Mucosa of stomach (tissue), 1 donor: Measurements from ENCODE around the gene NOD1.
"Not testable (repeated sequence)": the region's sequence is repeated elsewhere in the genome, so short reads cannot be mapped to it uniquely, and the experiment has no call there.

Experiments used
- H3K27me3 ChIP-seq: one replicate; pipeline ENCODE4 v1.7.0; 2013; ENCODE audit warnings: mild to moderate bottlenecking, low read length; ENCODE audit not compliant: control insufficient read depth, insufficient read depth
- H3K36me3 ChIP-seq: one replicate; pipeline ENCODE4 v1.7.0; 2013; ENCODE audit warnings: low read length; ENCODE audit not compliant: control insufficient read depth, insufficient read depth
- H3K4me1 ChIP-seq: one replicate; pipeline ENCODE4 v1.7.0; 2013; ENCODE audit warnings: mild to moderate bottlenecking, low read length; ENCODE audit not compliant: control insufficient read depth, insufficient read depth
- H3K4me3 ChIP-seq: one replicate; pipeline ENCODE4 v1.7.0; 2013; ENCODE audit warnings: low read length
- H3K9ac ChIP-seq: one replicate; pipeline ENCODE4 v1.7.0; 2013; ENCODE audit warnings: mild to moderate bottlenecking, low read length, moderate library complexity
- H3K9me3 ChIP-seq: one replicate; pipeline ENCODE4 v1.7.0; 2013; ENCODE audit warnings: mild to moderate bottlenecking, low read length, moderate library complexity; ENCODE audit not compliant: control insufficient read depth
- donor health status: Pancreatic carcinoma.

NOD1 gene

DNA sequence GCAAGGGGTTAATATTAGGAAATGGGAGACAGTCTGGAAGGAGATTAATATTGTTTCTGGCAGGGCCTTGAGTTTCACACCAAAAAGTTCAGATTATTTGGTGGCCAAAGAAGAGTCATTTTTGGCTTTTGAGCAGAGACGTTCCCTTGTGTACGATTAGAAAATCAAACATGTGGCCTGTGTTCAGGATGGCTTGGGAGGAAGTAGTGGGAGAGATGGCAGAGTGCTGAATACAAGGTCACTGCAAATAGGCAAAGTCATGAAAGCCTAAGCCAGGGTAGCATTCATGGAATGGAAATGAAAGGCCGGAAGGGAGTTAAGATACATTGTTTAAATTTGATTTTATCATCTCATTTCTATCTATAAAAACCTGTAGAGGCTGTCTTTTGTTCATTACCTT is 35.6 kb upstream of the NOD1 start:
- Histone ChIP-seq H3K4me1 (peaks cover 10% of the 10 kb centered on the region), H3K36me3 (no peaks in the 10 kb centered on the region), H3K4me3 (no peak overlapping the region), H3K9ac (no peak overlapping the region), H3K27me3 (no peaks in the 10 kb centered on the region), H3K9me3 (no peaks in the 10 kb centered on the region)

DNA sequence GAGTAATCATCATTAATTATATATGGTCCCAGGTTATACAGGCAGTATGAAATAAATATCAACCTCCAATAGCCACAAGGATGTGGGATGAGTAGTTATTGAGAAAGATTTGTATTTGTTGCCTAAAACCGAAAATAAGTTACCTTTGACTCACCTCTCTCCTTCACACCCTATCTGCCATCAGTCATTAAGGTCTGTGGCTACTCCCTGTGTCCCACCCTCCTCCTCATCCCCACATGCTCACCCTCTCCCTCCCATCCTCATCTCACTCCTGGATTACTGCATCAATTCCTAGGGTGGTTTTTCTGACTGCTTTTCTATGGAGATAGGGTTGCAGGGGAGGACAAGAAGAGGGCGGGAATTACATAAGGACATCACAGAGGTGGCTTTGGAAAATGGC is 35.2 kb upstream of the NOD1 start:
- Histone ChIP-seq H3K27me3 (no peaks in the 10 kb centered on the region), H3K4me3 (no peak overlapping the region), H3K36me3 (no peaks in the 10 kb centered on the region), H3K9me3 (no peaks in the 10 kb centered on the region), H3K9ac (no peak overlapping the region), H3K4me1 (peaks cover 10% of the 10 kb centered on the region)

DNA sequence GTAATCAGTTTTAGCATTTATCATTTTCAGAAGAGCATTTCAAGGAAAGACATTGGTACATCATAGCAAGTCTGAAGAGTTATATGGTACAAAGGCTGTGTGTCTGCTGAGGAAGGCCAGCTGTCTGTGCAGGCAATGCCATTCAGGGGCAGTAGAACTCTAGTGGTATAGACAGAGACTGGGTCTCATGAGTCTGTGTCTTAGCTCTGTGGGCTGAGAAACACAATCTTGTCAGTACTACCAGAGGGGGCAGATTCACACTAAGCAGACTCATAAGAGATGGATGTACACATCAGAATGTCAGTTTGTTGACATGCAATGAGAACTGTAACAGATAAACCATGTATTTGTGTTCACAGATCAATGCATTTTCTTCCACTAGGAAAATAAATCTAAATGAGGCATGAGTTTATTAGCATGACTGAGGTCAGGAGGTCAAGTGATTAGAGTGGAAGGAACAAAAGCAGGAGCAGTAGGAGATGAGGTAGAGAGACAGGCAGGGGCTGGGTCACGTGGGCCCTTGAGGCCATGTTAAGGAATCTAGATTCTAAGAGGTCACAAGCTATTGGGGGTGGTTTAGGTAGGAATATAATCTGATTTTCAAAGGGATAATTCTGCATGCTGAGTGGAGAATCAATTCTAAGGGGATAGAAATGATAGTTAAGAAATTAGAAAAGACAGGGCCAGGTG is 33.5 kb upstream of the NOD1 start:
- no peak overlapping the region for H3K4me3 ChIP-seq
- H3K9me3 ChIP-seq = no peaks in the 10 kb centered on the region
- H3K27me3 ChIP-seq = no peaks in the 10 kb centered on the region
- peaks cover 10% of the 10 kb centered on the region for H3K4me1 ChIP-seq
- no peaks in the 10 kb centered on the region for H3K36me3 ChIP-seq
- no peak overlapping the region for H3K9ac ChIP-seq

DNA sequence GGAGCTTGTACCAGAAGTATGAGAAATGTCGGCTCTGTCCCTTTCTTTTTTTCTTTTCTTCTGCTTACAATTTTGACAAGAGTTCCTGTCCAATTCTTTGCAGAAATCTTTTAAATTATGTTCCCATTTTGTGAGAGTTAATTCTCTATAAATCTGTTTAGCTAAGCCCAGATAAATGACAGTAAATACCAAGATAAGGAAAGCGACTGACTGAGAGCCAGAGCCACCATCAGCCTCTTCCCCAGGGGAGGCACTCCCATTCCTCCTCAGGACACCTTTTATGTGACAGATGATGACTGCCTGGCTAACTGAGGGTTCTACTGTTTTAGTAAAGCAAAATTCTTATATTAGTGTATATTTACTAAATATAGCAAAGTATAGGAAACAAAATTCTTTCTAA is 32.9 kb upstream of the NOD1 start:
- no peaks in the 10 kb centered on the region for H3K9me3 ChIP-seq
- H3K9ac ChIP-seq = no peak overlapping the region
- H3K27me3 ChIP-seq = no peaks in the 10 kb centered on the region
- H3K4me1 ChIP-seq = peaks cover 10% of the 10 kb centered on the region
- no peak overlapping the region for H3K4me3 ChIP-seq
- H3K36me3 ChIP-seq = no peaks in the 10 kb centered on the region

DNA sequence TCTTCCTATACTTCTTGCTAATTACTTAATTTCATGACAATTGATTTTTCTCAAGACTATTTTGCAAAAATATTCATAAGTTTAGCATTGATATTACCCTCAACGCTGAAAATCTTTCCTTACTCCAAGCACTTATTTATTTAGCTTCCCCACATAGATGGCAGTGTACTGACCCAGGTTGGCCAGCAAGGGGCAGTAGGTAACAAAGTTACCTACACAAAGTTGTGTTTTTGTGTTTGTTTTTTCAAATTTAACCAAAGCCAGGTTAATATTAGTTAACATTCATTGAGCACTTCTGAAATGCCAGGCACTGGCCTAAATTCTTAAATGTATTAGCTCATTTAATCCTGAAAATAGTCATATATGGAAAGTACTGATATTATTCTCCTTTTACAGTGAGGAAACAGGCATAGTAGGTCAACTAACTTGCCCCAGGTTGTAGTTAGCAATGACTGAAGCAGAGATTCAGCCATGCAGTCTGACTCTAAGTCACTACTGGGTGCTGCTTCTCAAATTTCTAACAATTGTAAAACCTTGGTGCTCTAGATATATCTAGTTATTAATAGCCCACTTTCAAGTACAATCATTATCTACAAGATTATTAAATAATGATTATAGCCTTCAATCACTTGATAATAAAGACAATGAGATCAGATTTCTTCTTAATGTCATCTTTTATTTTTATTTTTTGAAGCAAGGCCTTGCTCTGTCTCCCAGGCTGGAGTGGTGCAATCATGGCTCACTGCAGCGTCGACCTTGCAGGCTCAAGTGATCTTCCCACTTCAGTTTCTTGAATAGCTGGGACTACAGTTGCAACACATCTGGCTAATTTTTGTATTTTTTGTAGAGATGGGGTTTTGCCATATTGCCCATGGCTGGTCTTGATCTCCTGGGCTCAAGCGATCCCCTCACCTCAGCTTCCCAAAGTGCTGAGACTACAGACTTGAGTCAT is 31.8 kb upstream of the NOD1 start:
- Histone ChIP-seq H3K4me3 (no peak overlapping the region), H3K4me1 (peaks cover 12% of the 10 kb centered on the region), H3K9ac (no peak overlapping the region), H3K36me3 (no peaks in the 10 kb centered on the region), H3K9me3 (no peaks in the 10 kb centered on the region), H3K27me3 (no peaks in the 10 kb centered on the region)

DNA sequence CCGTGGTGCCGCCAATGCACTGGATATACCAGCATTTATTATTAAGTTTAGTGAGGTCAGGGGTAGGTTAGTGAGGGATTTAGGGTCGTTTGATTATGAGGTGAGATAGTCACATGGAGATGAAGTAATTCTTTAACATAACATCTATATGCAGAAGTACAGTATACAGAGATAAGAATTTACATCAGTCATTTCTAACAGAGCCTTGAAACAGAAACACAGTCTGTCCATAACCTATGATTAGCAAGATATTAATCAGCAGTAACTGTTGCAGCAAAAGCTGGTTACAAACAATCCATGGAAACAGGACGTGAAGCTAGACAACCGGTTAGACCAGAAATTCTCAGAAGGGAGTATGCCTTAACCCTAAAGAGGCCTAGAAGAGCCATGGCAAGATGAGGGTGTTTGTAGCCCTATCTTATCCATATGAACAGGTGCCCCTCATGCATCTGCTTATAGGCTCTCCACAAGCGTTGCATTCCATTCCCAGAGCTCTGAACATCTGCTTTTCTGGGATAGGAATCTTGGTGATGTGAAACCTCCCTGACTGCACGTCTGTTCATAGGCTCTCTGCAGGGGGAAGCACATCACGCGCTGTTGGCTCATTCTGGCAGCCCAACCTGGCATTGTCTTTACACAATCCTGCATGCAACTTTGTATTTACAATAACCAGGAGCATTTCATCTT is 30.7 kb upstream of the NOD1 start:
- not testable (repeated sequence) for H3K4me3 ChIP-seq, H3K9ac ChIP-seq, H3K9me3 ChIP-seq, H3K27me3 ChIP-seq, H3K36me3 ChIP-seq
- H3K4me1 ChIP-seq = peaks cover 14% of the 10 kb centered on the region

DNA sequence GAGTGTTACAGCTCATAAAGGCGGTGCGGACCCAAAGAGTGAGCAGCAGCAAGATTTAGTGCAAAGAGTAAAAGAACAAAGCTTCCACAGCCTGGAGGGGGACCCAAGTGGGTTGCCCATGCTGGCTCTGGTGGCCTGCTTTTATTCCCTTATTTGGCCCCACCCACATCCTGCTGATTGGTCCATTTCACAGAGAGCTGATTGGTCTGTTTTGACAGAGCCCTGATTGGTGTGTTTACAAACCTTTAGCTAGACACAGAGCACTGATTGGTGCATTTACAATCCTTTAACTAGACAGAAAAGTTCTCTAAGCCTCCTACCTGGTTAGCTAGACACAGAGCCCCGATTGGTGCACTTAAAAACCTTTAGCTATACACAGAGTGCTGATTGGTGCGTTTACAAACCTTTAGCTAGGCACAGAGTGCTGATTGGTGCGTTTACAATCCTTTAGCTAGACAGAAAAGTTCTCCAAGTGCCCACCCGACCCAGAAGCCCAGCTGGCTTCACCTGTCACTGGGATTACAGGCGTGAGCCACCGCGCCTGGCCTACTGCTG is 28.8 kb upstream of the NOD1 start:
- peaks cover 25% of the 10 kb centered on the region for H3K4me1 ChIP-seq
- not testable (repeated sequence) for H3K4me3 ChIP-seq, H3K9ac ChIP-seq, H3K9me3 ChIP-seq, H3K27me3 ChIP-seq, H3K36me3 ChIP-seq

DNA sequence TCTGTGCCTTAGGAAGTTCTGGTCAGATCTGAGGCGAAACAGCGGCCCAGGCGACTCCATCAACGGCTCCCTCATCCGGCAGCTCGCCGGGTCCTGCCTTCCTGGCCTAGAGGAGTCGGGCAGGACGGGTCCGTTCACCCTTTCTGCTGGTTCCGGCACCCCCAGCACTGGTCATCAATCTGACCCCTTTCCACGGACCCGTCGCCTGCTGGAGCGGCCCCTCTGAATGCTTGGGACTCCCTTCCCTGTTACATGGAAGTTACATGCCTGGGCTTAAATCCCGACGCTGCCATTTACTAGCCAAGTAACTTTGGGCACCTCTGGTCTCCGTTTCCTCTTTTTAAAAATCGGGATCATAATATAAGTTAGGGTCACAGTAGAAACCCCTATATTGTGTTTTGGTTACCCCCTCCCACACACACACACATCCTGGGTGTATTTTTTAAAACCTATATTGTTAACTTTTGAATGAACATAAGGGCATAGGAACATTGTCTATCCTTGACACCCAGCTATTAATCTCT is 26.7 kb upstream of the NOD1 start:
- Histone ChIP-seq H3K9me3 (no peaks in the 10 kb centered on the region), H3K4me1 (peaks cover 26% of the 10 kb centered on the region), H3K36me3 (no peaks in the 10 kb centered on the region)

DNA sequence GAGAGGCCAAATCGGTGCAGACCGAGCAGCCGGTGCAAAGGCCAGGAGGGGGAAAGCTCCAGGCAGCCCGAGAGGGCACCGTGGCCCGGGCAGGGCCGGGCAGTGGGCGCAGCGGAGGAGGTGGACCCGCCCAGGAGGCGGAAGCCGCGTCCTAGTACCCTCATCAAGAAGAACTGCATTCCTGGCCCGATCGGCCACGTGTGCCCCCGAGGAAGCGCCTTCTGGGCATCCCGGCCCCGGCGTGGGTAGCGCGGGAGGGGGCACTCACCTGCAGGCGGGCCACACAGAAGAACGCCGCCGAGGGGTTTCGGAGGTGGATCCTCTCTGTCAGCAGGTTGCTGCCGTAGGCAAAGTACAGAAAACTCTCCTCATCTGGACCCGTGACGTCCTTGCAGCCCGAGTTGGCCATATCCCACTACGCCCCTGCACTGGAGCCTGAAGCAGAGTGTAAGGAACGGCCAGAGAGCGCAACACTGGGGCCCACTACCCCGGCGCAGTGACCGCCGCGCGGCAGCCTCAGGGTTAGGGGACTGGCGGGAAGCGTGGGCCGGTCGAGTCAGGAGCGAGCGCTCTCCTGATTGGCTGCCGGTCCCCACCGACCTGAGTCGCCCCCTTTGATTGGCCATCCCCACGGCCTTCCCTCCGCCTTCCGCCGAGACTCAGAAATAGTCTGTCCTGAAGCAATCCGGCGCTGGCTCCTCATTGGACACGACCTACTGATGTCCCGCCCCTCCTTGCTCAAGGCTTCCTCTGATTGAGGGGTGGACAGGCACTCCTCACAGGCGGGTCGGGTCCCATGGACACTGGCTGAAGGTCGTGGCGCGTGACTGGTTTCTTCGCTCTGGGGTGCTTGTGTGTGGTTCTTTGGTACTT is 26.0 kb upstream of the NOD1 start, which contains the start of gene GGCT:
Gene GGCT, minus strand, starts transcription at position 529 of the 873 bp plus-strand sequence. Its CDS starts 120 bp downstream, at position 409.
- Histone ChIP-seq H3K9me3 (no peaks in the 10 kb centered on the region), H3K36me3 (no peaks in the 10 kb centered on the region), H3K27me3 (no peaks in the 10 kb centered on the region), H3K4me3 (peak within 1 kb of the TSS; percentile 33), H3K9ac (peak within 1 kb of the TSS; percentile 56), H3K4me1 (peaks cover 19% of the 10 kb centered on the region)

More for the DNA sequence above, 26.7 kb upstream of the NOD1 start:
- H3K9ac ChIP-seq = peak overlapping the region; percentile 56
- H3K27me3 ChIP-seq = no peaks in the 10 kb centered on the region
- H3K4me3 ChIP-seq = peak overlapping the region; percentile 33

DNA sequence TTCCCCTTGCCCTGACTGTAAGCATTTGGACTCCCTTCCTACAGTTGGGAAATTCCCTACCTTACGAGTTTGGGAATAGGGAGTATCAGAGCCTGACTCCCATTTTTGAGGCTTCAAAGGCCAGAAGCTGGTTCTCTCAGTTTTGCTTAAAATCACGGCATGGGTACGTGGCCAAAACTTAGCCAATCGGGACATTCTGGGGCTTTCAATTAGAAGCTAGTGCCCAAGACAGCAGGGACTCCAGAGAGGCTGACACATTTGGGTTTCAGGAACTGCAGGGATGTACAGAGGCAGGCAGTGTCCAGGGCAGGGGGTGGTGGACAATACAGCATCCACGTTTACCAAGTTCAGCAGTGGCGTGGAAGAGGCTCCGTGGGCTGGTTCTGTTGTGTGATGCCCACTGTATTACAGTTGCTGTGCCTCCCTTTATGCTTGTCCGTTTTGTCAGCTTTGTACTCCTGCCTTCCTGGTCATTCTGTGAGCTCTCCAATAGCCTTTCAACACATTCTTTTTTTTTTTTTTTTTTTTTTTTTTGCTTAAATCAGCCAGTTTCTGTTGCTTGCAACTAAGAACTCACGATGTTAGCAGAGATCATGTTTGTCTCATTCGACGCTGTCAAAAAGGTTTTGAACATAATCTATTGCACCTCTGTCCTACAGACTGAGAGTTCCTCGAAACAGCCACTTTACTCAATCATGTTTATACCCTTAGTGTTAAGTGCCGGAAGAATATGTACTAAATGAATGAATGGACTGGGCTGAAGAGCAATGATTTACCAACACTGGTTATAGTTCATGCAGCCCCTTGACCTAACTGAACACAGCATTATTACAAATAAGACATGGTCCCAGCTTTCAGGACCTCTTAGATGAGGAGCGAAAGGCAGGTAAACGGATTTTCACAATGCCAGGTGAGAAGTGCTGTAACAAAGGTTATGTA is 25.0 kb upstream of the NOD1 start:
- no peaks in the 10 kb centered on the region for H3K27me3 ChIP-seq
- H3K9ac ChIP-seq = peak overlapping the region; percentile 56
- H3K4me3 ChIP-seq = peak overlapping the region; percentile 33
- no peaks in the 10 kb centered on the region for H3K36me3 ChIP-seq
- H3K9me3 ChIP-seq = no peaks in the 10 kb centered on the region
- H3K4me1 ChIP-seq = peaks cover 18% of the 10 kb centered on the region
